Measurements from ENCODE around the gene KLF5. TPM values are rescaled to one million over a fixed set of nuclear protein-coding genes. Genes with fewer than 3 reads are reported as not detected.
A peak's percentile ranks its signal among the peaks of the same experiment; 100 is the strongest.
"Not testable (repeated sequence)": the region's sequence is repeated elsewhere in the genome, so short reads cannot be mapped to it uniquely, and the experiment has no call there.

Gene KLF5
- total and polyA plus RNA-seq, 2 experiments from 2014 or later, result 1.5 to 1.8 TPM

DNA sequence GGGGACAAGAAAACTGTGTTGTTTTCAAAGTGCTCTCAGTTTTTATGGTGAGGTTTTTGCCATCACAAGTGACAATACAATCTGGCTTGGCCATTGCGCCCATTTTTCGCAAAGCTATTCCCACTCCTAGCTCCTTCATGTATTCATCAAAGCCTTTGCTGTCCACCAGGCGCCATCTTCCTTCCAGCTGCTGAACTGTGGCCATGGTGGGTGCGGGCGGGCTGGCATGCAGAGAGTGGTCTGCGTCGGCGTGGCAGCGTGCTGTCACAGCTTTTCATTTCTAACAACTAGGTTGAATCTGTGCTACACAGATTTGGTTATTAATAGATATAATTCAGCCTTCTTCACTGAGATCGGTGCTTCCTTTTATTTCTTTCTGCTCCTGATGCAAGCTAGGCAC, 42.0 kb downstream of the KLF5 start:
- 0 out of 2 replicates have a peak overlapping the region, but pooled peaks have one; percentile 18 for H2AFZ ChIP-seq
- H3K36me3 ChIP-seq (ENCODE audit: insufficient read depth); H3K9me2 ChIP-seq (ENCODE audit: insufficient read depth); H3K27ac ChIP-seq (ENCODE audit: low read depth); H3K27me3 Mint-ChIP-seq (ENCODE audit: insufficient read depth, low read depth, poor library complexity); H3K4me3 ChIP-seq; DNase-seq (ENCODE audit: low spot score); H3K79me2 ChIP-seq (replicated peaks; ENCODE audit: insufficient read depth); H4K20me1 ChIP-seq (replicated peaks; ENCODE audit: insufficient read depth); H3K4me3 Mint-ChIP-seq; H3K4me1 Mint-ChIP-seq; H3K36me3 Mint-ChIP-seq (ENCODE audit: low read depth); H3K9me3 Mint-ChIP-seq; ATAC-seq; H3K4me1 ChIP-seq (ENCODE audit: insufficient read depth); H3K4me2 ChIP-seq; H3F3A ChIP-seq (replicated peaks; ENCODE audit: low read depth); H3K27ac Mint-ChIP-seq; H3K27me3 ChIP-seq (ENCODE audit: insufficient read depth): not testable (repeated sequence)

DNA sequence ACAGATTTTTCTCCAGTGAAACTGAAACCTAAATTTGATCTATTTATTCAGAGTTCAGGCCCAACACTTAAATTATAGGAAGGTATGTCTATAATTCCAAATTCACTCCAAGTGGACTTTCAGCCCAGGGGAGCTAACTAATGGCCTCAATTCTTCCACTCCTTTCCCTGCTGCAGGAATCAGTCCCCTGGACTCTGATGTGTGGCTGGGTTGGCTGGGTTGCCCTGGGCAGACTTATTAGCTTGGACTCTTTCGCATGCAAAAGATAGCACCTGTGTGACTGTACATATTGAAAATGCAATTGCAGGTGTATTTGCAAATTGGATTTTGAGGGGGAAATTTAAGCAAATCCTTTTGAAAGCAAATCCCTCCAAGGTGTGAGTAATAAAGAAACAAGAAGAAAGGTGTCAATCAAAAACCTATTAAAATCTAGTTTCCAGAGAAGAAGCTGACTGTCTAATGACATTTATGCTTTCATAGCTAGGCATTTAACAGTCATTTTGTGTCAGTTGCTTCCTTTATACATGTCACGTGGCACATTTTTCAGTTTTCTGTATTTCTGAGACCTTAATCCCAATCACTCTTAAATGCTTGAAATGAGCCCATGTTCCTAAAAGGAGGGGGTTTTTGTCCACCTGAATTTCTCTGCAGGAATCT, 42.7 kb downstream of the KLF5 start:
- Histone ChIP-seq H3F3A (replicated peaks; ENCODE audit: low read depth) (no peaks in the 10 kb centered on the region), H3K79me2 (replicated peaks; ENCODE audit: insufficient read depth) (no peaks in the 10 kb centered on the region), H3K4me3 (no peak overlapping the region), H3K4me2 (no peak overlapping the region), H2AFZ (0 out of 2 replicates have a peak overlapping the region, but pooled peaks have one; percentile 18), H3K27me3 (ENCODE audit: insufficient read depth) (no peaks in the 10 kb centered on the region), H3K9me2 (ENCODE audit: insufficient read depth) (no peaks in the 10 kb centered on the region), H4K20me1 (replicated peaks; ENCODE audit: insufficient read depth) (no peaks in the 10 kb centered on the region), H3K4me1 (ENCODE audit: insufficient read depth) (no peaks in the 10 kb centered on the region), H3K36me3 (ENCODE audit: insufficient read depth) (no peaks in the 10 kb centered on the region), H3K27ac (ENCODE audit: low read depth) (no peak overlapping the region)
- no peaks in the 10 kb centered on the region for H3K36me3 Mint-ChIP-seq (ENCODE audit: low read depth)
- H3K9me3 Mint-ChIP-seq, result peaks cover 2% of the 10 kb centered on the region; the same call in 1 of the 3 replicates
- TF ChIP-seq, protein P1, sequence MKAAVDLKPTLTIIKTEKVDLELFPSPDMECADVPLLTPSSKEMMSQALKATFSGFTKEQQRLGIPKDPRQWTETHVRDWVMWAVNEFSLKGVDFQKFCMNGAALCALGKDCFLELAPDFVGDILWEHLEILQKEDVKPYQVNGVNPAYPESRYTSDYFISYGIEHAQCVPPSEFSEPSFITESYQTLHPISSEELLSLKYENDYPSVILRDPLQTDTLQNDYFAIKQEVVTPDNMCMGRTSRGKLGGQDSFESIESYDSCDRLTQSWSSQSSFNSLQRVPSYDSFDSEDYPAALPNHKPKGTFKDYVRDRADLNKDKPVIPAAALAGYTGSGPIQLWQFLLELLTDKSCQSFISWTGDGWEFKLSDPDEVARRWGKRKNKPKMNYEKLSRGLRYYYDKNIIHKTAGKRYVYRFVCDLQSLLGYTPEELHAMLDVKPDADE (IDR thresholded peaks at IDR 0.05), result no peak
- TF ChIP-seq POLR2AphosphoS5 (IDR thresholded peaks at IDR 0.05; ENCODE audit: low read depth) (no peak), STAT1 (IDR thresholded peaks at IDR 0.05; ENCODE audit: unreplicated experiment) (no peak), JUNB (IDR thresholded peaks at IDR 0.05; ENCODE audit: unreplicated experiment) (no peak), ZNF331 (CRISPR knock-in tag; IDR thresholded peaks at IDR 0.05; ENCODE audit: low read depth) (no peak)
- TF ChIP-seq, protein P2, sequence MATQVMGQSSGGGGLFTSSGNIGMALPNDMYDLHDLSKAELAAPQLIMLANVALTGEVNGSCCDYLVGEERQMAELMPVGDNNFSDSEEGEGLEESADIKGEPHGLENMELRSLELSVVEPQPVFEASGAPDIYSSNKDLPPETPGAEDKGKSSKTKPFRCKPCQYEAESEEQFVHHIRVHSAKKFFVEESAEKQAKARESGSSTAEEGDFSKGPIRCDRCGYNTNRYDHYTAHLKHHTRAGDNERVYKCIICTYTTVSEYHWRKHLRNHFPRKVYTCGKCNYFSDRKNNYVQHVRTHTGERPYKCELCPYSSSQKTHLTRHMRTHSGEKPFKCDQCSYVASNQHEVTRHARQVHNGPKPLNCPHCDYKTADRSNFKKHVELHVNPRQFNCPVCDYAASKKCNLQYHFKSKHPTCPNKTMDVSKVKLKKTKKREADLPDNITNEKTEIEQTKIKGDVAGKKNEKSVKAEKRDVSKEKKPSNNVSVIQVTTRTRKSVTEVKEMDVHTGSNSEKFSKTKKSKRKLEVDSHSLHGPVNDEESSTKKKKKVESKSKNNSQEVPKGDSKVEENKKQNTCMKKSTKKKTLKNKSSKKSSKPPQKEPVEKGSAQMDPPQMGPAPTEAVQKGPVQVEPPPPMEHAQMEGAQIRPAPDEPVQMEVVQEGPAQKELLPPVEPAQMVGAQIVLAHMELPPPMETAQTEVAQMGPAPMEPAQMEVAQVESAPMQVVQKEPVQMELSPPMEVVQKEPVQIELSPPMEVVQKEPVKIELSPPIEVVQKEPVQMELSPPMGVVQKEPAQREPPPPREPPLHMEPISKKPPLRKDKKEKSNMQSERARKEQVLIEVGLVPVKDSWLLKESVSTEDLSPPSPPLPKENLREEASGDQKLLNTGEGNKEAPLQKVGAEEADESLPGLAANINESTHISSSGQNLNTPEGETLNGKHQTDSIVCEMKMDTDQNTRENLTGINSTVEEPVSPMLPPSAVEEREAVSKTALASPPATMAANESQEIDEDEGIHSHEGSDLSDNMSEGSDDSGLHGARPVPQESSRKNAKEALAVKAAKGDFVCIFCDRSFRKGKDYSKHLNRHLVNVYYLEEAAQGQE (IDR thresholded peaks at IDR 0.05; ENCODE audit: unreplicated experiment), result no peak
- TF ChIP-seq, protein P3, sequence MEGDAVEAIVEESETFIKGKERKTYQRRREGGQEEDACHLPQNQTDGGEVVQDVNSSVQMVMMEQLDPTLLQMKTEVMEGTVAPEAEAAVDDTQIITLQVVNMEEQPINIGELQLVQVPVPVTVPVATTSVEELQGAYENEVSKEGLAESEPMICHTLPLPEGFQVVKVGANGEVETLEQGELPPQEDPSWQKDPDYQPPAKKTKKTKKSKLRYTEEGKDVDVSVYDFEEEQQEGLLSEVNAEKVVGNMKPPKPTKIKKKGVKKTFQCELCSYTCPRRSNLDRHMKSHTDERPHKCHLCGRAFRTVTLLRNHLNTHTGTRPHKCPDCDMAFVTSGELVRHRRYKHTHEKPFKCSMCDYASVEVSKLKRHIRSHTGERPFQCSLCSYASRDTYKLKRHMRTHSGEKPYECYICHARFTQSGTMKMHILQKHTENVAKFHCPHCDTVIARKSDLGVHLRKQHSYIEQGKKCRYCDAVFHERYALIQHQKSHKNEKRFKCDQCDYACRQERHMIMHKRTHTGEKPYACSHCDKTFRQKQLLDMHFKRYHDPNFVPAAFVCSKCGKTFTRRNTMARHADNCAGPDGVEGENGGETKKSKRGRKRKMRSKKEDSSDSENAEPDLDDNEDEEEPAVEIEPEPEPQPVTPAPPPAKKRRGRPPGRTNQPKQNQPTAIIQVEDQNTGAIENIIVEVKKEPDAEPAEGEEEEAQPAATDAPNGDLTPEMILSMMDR (conservative IDR thresholded peaks at IDR 0.05; ENCODE audit: low read depth in 2 of 2), result no peak
- no peaks in the 10 kb centered on the region for H3K4me1 Mint-ChIP-seq
- no peak overlapping the region for H3K4me3 Mint-ChIP-seq
- no peak for DNase-seq (ENCODE audit: low spot score)
- no peak for ATAC-seq
- no peak overlapping the region for H3K27ac Mint-ChIP-seq
- H3K27me3 Mint-ChIP-seq (ENCODE audit: insufficient read depth, low read depth, poor library complexity), result peaks cover 5% of the 10 kb centered on the region
